T-helper 22 cell (primary cell): ENCODE measurements around the gene SLC3A2.
"Not testable (repeated sequence)": the region's sequence is repeated elsewhere in the genome, so short reads cannot be mapped to it uniquely, and the experiment has no call there.

Experiments
- DNase-seq: peaks from one replicate; pipeline ENCODE4 v3.0.0-alpha.2; 2020; ENCODE audit warnings: low read depth

SLC3A2 gene

DNA sequence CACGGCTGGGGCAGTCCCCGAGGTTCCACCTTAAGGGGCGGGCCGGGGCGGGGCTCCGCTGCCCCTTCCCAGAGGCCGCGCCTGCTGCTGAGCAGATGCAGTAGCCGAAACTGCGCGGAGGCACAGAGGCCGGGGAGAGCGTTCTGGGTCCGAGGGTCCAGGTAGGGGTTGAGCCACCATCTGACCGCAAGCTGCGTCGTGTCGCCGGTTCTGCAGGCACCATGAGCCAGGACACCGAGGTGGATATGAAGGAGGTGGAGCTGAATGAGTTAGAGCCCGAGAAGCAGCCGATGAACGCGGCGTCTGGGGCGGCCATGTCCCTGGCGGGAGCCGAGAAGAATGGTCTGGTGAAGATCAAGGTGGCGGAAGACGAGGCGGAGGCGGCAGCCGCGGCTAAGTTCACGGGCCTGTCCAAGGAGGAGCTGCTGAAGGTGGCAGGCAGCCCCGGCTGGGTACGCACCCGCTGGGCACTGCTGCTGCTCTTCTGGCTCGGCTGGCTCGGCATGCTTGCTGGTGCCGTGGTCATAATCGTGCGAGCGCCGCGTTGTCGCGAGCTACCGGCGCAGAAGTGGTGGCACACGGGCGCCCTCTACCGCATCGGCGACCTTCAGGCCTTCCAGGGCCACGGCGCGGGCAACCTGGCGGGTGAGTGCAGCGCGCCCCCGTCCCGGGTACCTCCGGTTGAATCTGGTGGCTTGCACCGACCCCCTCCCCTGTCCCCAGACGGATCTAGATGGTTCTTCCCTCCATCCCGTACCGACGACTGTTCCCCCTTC lies at the start of gene SLC3A2:
Gene SLC3A2 (plus strand): TSS at position 94 of the 776 bp plus-strand sequence. CDS start 128 bp downstream, at position 222.
- DNase-seq = peak; percentile 76

DNA sequence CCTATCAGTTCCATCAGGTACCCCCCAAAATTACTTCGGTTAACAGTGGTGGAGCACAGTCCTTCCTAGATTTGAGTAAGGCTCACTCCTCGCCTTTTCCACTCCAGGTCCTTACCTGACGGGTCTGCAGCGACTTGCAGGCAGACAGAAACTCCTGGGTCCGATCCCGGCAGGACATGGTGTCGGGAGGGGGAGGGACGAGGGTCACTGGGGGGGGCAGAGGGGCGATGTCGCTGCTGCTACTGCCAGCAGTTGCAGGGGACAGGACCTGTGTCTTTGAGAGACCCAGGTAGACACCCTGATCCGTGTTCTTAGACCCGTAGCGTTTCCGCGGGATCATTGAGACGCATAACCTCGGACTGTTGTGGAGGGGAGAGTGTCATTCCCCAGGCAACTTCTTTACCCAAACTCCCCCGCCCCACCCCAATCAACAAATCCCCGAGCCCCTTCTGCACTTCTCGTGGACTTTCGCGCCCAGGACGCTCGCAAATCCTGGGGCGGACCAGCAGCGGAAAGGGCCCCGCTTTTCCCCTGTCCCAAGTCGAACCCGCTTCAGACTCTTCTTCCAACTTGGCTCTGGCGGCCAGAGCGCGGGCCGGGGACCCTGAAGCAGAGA lies 49.7 kb upstream of the SLC3A2 start:
- DNase-seq = no peak

DNA sequence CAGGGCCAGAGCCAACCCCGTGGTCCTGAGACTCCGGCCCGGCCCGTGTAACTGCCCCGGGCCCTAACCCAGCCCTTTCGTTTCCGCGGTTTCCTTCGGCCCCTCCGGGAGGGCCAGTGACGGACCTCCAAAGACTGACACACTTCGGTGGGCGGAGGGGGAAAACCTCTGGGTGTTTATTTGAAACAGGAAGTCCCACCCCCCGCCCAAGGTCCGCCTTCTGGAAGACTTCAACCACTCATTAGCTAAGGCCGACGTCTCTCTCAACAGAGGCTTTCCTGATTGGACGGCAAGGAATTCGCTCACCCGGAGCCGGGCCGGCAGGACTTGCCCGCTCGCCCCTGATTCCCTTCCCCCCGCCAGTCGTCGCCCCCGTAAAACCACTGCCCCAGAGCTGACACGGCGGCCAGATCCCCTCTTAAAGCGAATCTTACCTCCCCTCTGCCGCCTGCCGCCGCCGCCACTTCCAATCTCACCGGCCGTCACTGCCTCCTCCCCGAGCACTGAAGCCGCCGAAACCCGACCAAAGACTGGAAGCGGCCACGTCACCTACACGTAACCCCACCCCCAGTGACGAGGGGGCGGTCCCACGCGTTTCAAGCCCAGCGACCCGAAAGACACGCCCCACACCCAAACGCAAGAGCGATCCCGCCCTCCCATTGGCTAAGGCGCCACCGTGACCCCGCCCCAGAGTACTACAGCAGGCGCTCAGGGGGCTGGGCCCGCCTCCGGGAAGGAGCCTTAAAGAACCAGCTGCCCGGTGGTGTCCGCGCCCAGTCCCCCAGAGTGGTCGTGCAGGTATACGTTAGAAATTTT lies 49.0 kb upstream of the SLC3A2 start, which contains the start of gene STX5:
Gene STX5 (minus strand): TSS at position 532 of the 816 bp plus-strand sequence. CDS start 808 bp downstream, outside the sequence.
- peak; percentile 98 for DNase-seq

DNA sequence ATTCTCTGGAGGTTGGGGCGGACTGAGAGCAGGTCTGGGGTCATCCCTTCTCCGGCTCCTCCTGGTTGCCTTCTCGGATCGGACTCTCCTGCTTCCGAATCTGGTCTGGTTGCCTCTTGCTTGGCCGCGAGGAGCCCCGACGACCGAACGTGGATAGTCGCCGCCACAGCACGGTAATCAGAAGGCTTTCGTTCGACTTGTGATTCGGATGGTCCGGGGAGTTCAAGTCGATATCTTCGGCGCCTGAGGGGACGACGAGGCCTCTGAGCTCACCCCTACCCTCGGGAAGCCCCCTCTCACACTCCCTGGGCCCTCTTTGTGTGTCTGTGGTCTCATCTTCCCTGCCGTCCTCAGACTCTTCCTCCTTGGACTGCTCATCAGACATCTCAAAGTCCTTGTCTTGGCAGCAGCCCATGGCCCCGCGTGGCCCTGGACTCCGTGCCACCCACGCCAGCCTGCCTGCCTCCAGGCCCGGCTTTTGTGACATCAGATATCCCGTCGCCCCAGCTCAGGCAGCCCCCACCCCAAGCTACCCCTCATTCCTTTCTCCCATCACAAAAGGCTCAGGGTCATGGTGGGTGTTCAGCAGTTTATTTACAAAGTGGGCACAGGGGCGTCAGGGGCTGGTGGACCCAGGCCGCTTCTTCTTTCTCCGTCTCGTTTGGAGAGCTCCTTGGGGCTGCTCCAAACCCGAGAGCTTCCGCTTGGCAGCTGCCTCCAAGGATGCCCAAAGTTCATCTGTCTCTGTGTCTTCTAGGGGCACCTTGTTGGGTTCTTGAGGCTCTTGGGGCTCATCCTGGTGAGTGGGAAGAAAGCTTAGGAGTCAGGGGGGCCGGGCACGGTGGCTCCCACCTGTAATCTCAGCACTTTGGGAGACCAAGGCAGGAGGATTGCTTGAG lies 48.1 kb upstream of the SLC3A2 start, which contains the start of gene TEX54:
Gene TEX54 (minus strand): TSS at position 506 of the 899 bp plus-strand sequence.
- DNase-seq = no peak

DNA sequence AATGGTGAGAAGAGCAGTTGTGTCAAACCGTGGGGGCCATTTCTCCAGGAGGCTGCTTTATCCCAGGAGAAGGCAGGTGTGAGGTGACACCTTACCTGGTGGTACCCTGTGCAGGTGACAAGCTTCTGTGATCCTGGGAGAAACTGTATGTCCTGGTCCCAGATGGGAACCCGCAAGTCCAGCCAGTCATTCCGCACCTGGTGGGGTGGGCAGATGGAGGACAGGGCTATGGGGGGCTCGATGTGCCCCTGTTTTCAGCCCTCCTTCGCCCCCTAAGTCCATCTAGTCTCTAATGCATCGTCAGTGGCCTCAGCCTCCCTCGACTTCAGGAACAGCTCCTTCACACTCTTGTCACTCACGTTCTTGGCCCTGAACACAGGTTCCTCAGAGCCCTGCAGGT lies 45.4 kb upstream of the SLC3A2 start:
- no peak for DNase-seq

DNA sequence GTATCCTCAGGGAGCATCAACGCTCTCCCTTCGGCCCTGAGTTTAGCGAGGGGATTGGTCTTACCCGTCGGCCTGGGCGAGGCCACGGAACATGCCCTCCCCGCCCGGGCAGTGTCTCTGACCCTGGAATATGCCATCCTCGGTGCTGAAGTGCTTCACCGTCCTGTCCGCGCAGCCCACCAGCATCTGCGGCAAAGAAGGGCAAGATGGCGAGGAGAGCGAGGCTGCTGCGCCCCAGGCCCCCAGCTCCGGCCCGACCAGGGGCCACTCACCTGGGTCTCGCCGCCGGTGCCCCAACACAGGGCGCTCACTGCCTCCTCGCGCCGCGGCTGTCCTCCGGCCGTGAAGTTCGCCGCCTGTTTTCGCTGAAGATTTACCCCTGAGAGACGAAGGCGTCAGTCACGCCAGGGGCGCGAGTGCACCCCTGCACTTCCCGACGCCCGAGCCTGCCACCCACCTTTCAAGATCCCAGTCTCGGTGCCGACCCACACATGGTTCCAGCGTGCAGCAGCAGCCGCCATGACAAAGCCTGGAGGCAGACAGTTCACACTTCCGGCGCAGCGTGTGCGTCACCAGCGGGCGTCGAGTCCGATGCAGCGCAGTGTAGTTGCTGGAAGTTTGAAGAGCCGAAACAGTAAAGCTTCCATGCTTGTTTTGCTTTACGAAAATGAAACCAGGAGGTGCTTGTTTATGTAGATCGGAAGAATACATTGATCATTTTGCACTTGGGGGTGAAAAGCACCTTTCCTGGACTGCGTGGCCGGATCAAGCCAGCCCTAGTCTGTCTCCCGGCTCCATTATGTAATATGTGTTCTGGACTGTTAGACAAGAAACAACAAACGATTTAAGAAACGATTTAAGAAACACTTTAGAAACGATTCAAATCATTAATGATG lies 41.4 kb upstream of the SLC3A2 start, which contains the start of gene WDR74:
Gene WDR74 (minus strand): TSS at position 541 of the 896 bp plus-strand sequence. CDS start 20 bp downstream, at position 521.
- DNase-seq = peak; percentile 86

DNA sequence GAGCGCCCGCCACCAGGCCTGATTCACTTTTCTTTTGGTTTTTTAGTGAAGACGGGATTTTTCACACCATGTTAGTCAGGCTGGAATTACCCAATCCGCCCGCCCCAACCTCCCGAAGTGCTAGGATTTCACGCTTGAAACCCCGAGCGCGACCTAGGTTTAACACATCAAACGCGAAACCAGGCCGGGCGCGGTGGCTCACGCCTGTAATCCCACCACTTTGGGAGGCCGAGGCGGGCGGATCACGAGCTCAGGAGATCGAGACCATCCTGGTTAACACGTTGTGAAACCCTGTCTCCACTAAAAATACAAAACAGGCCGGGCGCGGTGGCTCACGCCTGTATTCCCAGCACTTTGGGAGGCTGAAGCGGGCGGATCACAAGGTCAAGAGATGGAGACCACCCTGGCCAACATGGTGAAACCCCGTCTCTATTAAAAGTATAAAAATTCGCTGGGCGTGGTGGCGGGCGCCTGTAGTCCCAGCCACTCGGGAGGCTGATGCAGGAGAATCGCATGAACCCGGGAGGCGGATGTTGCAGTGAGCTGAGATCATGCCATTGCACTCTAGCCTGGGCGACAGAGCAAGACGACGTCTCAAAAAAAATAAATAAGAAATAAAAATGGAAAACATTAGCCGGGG lies 39.9 kb upstream of the SLC3A2 start:
- DNase-seq = peak; percentile 74

DNA sequence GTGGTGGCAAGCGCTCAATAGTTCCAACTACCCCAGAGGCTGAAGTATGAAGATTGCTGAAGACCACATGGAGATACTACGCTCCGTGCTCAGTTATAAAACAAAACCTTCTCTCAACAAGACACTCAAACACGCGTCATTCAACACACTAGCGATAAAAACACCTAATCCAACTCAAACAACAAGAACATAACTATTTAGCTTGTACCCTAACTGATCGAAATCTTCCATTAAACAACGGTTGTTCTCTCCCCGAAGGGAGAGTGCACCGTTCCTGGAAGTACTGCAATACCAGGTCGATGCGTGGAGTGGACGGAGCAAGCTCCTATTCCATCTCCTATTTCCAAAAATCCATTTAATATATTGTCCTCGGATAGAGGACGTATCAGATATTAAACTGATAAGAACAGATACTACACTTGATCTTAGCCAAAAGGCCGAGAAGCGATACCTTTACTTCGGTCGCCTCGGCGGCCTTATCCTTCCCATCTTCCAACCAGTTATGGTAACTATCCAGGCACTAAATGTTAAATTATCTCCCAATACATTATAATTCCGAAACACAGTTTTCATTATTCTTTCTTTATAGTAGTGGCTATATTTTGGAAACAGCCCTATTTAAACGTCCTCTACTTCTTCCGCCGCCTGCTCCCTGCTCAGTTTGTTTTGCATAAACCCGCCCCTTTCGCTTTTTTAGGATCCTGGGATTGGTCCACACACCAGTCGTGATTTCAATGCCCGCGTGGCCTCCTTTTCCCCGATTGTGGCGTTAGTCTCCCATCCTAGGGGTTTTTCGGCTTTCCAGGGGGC lies 39.1 kb upstream of the SLC3A2 start:
- peak; percentile 77 for DNase-seq

DNA sequence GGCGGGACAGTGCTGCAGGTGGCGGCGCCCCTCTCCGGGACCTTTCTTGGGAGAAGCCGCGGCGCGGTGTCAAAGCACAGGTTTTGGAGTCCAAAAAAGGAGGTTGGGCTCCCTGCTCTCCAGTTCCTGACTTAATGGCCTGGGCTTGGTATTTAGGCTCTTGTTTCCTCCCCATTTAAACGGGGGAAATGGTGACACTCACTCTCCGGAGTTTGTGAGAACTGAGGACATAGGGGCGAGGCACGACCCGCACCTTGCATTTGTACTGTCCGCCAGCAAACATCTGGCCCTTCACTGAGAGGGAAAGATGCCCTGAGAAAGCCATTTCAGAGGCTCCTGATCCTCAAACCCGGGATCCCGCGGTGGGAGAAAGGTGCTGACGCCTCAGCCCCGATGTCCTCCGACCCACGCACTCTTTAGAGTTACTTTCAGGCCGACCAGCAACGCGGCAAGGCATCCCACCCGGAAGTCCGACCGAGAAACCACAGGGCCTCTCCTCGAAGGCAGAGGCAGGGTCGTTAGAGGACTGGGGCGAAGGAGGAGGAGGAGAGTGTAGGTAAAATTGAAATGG lies 38.4 kb upstream of the SLC3A2 start:
- peak; percentile 22 for DNase-seq

DNA sequence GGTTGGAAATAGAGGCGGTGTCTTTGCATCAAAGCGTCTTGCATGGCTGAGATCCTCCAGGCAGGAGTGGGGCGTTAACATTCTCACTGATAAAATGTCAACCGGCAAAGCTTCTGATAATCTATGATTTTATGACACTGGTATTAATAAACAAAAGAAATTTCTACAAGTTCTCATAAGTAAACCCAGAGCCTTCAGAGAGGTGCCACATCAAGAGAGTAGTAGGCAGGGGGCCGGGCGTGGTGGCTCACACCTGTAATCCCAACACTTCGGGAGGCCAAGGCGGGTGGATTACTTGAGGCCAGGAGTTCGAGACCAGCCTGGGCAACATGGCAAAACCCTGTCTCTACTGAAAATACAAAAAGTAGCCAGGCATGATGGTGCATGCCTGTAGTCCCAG lies 37.8 kb upstream of the SLC3A2 start:
- DNase-seq = not testable (repeated sequence)

DNA sequence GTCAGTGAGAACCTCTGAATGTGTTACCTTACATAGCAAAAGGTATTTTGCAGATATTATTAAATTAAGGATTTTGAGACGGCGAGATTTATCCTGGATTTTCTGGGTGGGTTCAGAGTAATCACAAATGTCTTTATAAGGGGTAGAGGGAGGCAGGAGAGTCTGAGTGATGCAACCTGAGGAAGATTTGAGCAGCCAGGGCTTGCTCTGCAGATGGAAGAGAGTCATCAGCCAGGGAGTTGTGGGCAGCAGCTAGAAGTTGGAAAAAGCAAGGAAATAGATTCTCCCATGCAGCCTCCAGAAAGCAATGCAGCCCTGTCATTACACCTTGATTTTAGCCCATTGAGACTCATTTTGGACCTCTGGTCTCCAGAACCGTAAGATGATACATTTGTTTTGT lies 37.2 kb upstream of the SLC3A2 start:
- DNase-seq = no peak

DNA sequence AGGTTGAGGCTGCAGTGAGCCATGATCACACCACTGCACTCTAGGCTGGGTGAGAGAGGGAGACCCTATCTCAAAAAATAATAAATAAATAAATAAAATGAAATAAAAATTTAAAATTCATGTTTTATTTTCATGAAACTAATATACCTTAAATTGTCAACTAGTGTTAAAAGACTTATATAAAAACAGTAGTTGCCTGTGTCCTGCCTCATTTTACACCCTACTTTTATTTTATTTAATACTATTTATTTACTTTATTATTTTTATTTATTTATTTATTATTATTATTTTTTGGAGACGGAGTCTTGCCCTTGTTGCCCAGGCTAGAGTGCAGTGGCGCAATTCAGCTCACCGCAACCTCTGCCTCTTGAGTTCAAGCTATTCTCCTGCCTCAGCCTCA lies 36.5 kb upstream of the SLC3A2 start:
- no peak for DNase-seq

DNA sequence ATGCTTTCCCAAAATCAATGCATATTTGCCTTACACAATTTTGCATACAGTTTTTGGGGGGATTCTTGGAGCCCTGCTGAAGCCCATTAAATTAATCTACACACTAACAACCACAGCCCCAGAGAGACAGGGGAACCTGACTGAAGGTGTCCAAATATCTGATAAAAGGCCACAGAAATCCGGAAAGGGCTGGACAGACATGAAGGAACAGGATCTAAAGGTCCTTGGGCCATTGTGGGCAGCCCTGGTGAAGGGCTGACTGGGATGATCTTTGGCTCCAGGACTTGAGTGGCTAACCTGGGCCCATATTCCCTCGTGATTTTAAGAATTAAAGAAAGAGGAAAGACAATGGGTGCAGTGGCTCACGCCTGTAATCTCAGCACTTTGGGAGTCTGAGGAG lies 34.5 kb upstream of the SLC3A2 start:
- no peak for DNase-seq

DNA sequence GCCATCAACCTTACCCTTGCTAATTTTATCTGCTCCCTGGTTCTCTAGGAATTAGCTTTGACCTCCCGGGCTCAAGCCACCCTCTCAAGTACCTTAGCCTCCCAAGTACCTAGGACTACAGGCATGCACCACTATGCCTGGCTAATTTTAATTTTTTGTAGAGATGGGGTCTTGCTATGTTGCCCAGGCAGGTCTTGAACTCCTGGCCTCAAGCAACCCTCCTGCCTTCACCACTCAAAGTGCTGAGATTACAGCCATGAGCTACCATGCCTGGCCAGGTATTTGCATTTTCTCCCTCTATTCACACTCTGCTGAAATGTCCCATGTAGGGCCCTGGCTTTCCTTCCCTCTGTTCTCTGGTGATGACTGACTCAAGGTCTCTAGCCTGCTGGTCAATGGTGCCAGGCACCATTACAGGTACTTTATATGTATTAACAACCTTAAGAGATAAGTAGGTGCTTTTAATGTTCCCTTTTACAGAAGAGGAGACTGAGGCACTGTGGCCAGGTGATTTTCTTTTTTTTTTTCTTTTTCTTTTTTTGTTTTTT lies 32.9 kb upstream of the SLC3A2 start:
- DNase-seq = no peak

DNA sequence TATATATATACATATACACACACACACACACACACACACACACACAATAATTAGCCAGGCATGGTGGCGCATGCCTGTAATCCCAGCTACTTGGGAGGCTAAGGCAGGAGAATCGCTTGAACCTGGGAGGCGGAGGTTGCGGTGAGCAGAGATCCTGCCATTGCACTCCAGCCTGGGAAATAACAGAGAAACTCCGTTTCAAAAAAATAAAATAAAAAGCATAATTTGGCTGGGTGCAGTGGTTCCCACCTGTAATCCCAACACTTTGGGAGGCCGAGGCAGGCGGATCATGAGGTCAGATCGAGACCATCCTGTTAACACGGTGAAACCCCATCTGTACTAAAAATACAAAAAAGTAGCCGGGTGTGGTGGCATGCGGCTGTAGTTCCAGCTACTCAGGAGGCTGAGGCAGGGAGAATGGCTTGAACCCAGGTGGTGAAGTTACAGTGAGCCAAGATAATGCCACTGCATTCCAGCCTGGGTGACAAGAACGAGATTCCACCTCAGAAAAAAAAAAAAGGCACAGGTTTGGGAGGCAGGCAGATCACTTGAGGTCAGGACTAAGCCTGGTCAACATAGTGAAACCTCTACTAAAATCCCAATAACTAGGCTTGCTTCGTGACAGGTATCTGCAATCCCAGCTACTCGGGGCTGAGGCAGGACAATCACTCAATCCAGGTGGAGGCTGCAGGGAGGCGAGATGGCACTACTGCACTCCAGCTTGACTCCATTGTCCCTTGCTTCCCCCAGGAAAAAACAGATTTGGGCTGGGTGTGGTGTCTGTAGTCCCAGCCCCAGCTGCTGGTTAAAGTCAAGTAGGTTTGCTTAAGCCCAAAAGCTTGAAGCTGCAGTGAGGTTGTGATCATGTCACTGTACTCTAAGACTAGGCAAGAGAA lies 29.5 kb upstream of the SLC3A2 start:
- no peak for DNase-seq

DNA sequence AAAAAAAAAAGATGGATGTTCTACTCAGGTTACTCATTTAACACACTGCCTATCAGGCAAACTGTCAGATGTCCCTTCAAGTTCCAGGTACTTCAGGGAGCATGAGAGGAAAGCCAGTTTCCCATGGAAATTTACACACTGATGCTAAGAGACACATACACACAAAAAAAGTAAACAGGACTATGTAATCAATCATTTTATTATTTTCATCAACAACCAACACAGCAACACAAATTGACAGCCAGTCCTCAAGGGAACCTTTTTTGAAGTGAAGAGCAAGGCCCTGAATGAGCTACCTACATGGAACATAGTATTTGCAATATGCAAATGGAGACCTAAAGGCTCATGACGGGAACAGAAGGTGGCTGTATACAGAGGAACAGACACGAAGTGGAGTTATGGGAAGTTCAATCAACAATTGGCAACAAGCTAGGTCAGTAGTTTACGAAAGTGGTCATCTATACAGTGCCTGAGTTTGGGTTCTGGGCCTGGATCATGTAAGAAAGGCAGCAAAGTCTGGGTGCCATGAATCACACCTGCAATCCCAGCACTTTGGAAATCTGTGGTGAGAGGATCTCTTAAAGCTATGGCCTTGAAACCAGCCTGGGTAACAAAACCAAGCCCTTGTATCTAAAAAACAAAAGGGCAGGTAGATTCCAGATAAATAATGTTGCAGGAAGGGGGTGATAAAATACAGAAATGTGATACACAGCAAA lies 28.7 kb upstream of the SLC3A2 start:
- no peak for DNase-seq
